DMS79 treated with DMSO at 0.1 percent for 48 hours (cell line): ENCODE data around the gene PCDHGB7.
"Not testable (repeated sequence)": the region's sequence is repeated elsewhere in the genome, so short reads cannot be mapped to it uniquely, and the experiment has no call there.

Source experiments
- DNase-seq: peaks from one replicate; lab custom pipeline; 2025; lab: John Stamatoyannopoulos, UW

Gene PCDHGB7

GRCh38 chr5:141430332-141431113 lies 13.0 kb downstream of the PCDHGB7 start, which contains the start of gene PCDHGA12:
PCDHGA12 (plus strand) TSS chr5:141430507; CDS start chr5:141430760, 253 bp downstream.
- no peak for DNase-seq

GRCh38 chr5:141431286-141431685 lies 13.8 kb downstream of the PCDHGB7 start:
- DNase-seq: no peak

- DNase-seq: not testable (repeated sequence)
Observed at GRCh38 chr5:141432308-141432707, 14.8 kb downstream of the PCDHGB7 start.

DNA sequence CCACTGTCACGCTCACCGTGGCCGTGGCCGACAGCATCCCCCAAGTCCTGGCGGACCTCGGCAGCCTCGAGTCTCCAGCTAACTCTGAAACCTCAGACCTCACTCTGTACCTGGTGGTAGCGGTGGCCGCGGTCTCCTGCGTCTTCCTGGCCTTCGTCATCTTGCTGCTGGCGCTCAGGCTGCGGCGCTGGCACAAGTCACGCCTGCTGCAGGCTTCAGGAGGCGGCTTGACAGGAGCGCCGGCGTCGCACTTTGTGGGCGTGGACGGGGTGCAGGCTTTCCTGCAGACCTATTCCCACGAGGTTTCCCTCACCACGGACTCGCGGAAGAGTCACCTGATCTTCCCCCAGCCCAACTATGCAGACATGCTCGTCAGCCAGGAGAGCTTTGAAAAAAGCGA lies 15.2 kb downstream of the PCDHGB7 start:
- not testable (repeated sequence) for DNase-seq

- DNase-seq: no peak
Observed at GRCh38 chr5:141434006-141434405, 16.5 kb downstream of the PCDHGB7 start.

GRCh38 chr5:141437221-141437620 lies 19.7 kb downstream of the PCDHGB7 start:
- DNase-seq: no peak

GRCh38 chr5:141439411-141440141 lies 22.1 kb downstream of the PCDHGB7 start:
- DNase-seq: no peak

GRCh38 chr5:141440341-141440740 lies 22.9 kb downstream of the PCDHGB7 start:
- no peak for DNase-seq

- DNase-seq: no peak
Observed at GRCh38 chr5:141441571-141442170, 24.2 kb downstream of the PCDHGB7 start.

DNA sequence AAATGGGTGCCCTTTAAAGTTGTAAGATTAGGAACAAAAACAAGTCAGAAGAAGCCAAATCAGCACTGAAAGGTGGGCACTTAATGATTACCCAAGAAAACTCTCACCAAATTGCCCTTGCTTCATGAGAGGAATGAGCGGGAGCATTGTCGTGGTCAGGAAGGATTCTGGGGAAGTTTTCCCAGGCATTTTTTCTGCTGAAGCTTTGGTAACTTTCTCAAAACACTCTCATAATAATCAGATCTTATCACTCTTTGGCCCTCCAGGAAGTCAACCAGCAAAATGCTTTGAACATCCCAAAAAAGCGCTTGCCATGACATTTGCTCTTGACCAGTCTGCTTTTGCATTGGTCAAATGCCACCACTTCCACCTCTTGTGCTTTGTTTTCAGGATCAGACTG lies 47.9 kb downstream of the PCDHGB7 start:
- no peak for DNase-seq
